Left hindlimb (tissue), 1 donor: ENCODE measurements around the gene FMO2.

Experiments used
- DNase-seq: peaks from one replicate; pipeline ENCODE4 v3.0.0-alpha.2; 2018

The FMO2 gene

GRCh38 chr1:171174560-171175294 is 10.4 kb upstream of the FMO2 start:
- no peak for DNase-seq

- DNase-seq: no peak
These were observed 7.8 kb upstream of the FMO2 start for GRCh38 chr1:171177261-171177660.

- no peak for DNase-seq
These were observed 5.5 kb upstream of the FMO2 start for GRCh38 chr1:171179318-171180227.

- no peak for DNase-seq
These were observed 4.4 kb upstream of the FMO2 start for GRCh38 chr1:171180670-171181069.

GRCh38 chr1:171188388-171189266 is 3.5 kb downstream of the FMO2 start:
- DNase-seq: no peak

GRCh38 chr1:171191992-171192391 is 6.9 kb downstream of the FMO2 start:
- no peak for DNase-seq

GRCh38 chr1:171195767-171196166 is 10.7 kb downstream of the FMO2 start:
- DNase-seq: no peak

- no peak for DNase-seq
These were observed 11.3 kb downstream of the FMO2 start for GRCh38 chr1:171196351-171196750.

- no peak for DNase-seq
These were observed 13.0 kb downstream of the FMO2 start for GRCh38 chr1:171198081-171198480.

GRCh38 chr1:171204296-171204695 is 19.2 kb downstream of the FMO2 start:
- DNase-seq: no peak

- DNase-seq: no peak
These were observed 21.3 kb downstream of the FMO2 start for GRCh38 chr1:171206204-171206977.

GRCh38 chr1:171206978-171207355 is 21.9 kb downstream of the FMO2 start:
- DNase-seq: no peak

GRCh38 chr1:171207377-171207776 is 22.3 kb downstream of the FMO2 start:
- DNase-seq: no peak

- DNase-seq: no peak
These were observed 25.3 kb downstream of the FMO2 start for GRCh38 chr1:171210355-171210754.

- DNase-seq: no peak
These were observed 27.7 kb downstream of the FMO2 start for GRCh38 chr1:171212607-171213351.

- DNase-seq: no peak
These were observed 28.7 kb downstream of the FMO2 start for GRCh38 chr1:171213559-171214454.

GRCh38 chr1:171217658-171218443 is 32.8 kb downstream of the FMO2 start:
- DNase-seq: no peak

- DNase-seq: no peak
These were observed 33.6 kb downstream of the FMO2 start for GRCh38 chr1:171218661-171219060.

GRCh38 chr1:171219346-171220080 is 34.4 kb downstream of the FMO2 start:
- no peak for DNase-seq
